Measurements from ENCODE around the gene AADACL3. TPM values are rescaled to one million over a fixed set of nuclear protein-coding genes. Genes with fewer than 3 reads are reported as not detected.

The AADACL3 gene
- total and polyA plus RNA-seq, 10 of the 15 experiments (the other 5 are each of a cell fraction or from before 2014, with no cell fraction given), result not detected

GRCh38 chr1:12717301-12717838 lies 1.5 kb downstream of the AADACL3 start:
- SMC1A ChIA-PET (ENCODE audit: uncharacterized antibody, unreplicated experiment), result no interaction called here
- Histone ChIP-seq H4K20me1 (ENCODE audit: control insufficient read depth, insufficient read depth) (no peaks in the 10 kb centered on the region), H3K9me3 (replicated peaks; ENCODE audit: control insufficient read depth, insufficient read depth, low read length) (no peaks in the 10 kb centered on the region), H3K36me3 (ENCODE audit: control insufficient read depth in 2 of 2, insufficient read depth in 2 of 2, low read length in 1 of 2) (no peaks in the 10 kb centered on the region), H3K9ac (ENCODE audit: control insufficient read depth, insufficient read depth, low read length) (no peak overlapping the region), H3K4me2 (ENCODE audit: control insufficient read depth, insufficient read depth) (no peak overlapping the region), H3K4me3 (no peak overlapping the region), H3K4me1 (ENCODE audit: control insufficient read depth, insufficient read depth, low read length) (no peaks in the 10 kb centered on the region), H2AFZ (ENCODE audit: control insufficient read depth, low read depth, low read length) (no peak overlapping the region), H3K27ac (ENCODE audit: control insufficient read depth, insufficient read depth) (no peak overlapping the region), H3K79me2 (ENCODE audit: control insufficient read depth, insufficient read depth, low read length) (no peaks in the 10 kb centered on the region), H3K27me3 (replicated peaks in 1 of 2; ENCODE audit: control insufficient read depth in 2 of 2, insufficient read depth in 2 of 2, low read length in 1 of 2) (no peaks in the 10 kb centered on the region)
- RAD21 ChIA-PET (ENCODE audit: unreplicated experiment), result no interaction called here
- ATAC-seq (no peak), DNase-seq (ENCODE audit: low read depth, low spot score) (no peak), FAIRE-seq (no peak)
- POLR2A ChIA-PET, result no interaction called here
- TF ChIP-seq POLR2AphosphoS2 (IDR thresholded peaks at IDR 0.05; ENCODE audit: low read depth, low read length) (no peak), ZNF274 (IDR thresholded peaks at IDR 0.05; ENCODE audit: insufficient read depth, insufficient read length) (no peak), KAT2A (conservative IDR thresholded peaks at IDR 0.05; ENCODE audit: control insufficient read depth, low read depth, low read length) (no peak), MLLT1 (IDR thresholded peaks at IDR 0.05) (no peak), SP1 (IDR thresholded peaks at IDR 0.05; ENCODE audit: low read depth, low read length) (no peak), SUZ12 (IDR thresholded peaks at IDR 0.05; ENCODE audit: unreplicated experiment) (no peak)
- 10% methylated on average over 7 of the region's 7 CpGs for WGBS (ENCODE audit: insufficient coverage, insufficient replicate concordance, low lambda C conversion rate, missing lambda C conversion rate)
- no TSS peak for BruUV-seq (replicated peaks)
- in situ Hi-C loops (cut with MboI), result no loop called here
- intact Hi-C loops (cut with micrococcal nuclease; ENCODE audit: unreplicated experiment), result no loop called here
- CTCF ChIA-PET, result no interaction called here

- ChIA-PET SMC1A (ENCODE audit: uncharacterized antibody, unreplicated experiment) (no interaction called here), CTCF (interaction anchor here (0.6 to 1.0 kb wide), 2 partner anchors 10 to 67 kb away, joined by 4 to 5 read pairs; no protein-coding TSS in a partner anchor), POLR2A (no interaction called here), RAD21 (ENCODE audit: unreplicated experiment) (no interaction called here)
- Histone ChIP-seq H2AFZ (ENCODE audit: control insufficient read depth, low read depth, low read length) (no peak overlapping the region), H3K4me3 (no peak overlapping the region), H4K20me1 (ENCODE audit: control insufficient read depth, insufficient read depth) (no peaks in the 10 kb centered on the region), H3K36me3 (ENCODE audit: control insufficient read depth in 2 of 2, insufficient read depth in 2 of 2, low read length in 1 of 2) (no peaks in the 10 kb centered on the region), H3K9me3 (replicated peaks; ENCODE audit: control insufficient read depth, insufficient read depth, low read length) (no peaks in the 10 kb centered on the region), H3K79me2 (ENCODE audit: control insufficient read depth, insufficient read depth, low read length) (no peaks in the 10 kb centered on the region), H3K4me2 (ENCODE audit: control insufficient read depth, insufficient read depth) (no peak overlapping the region), H3K4me1 (ENCODE audit: control insufficient read depth, insufficient read depth, low read length) (no peaks in the 10 kb centered on the region), H3K27ac (ENCODE audit: control insufficient read depth, insufficient read depth) (no peak overlapping the region), H3K27me3 (replicated peaks in 1 of 2; ENCODE audit: control insufficient read depth in 2 of 2, insufficient read depth in 2 of 2, low read length in 1 of 2) (no peaks in the 10 kb centered on the region), H3K9ac (ENCODE audit: control insufficient read depth, insufficient read depth, low read length) (no peak overlapping the region)
- intact Hi-C loops (cut with micrococcal nuclease; ENCODE audit: unreplicated experiment), result no loop called here
- FAIRE-seq (no peak), ATAC-seq (no peak), DNase-seq (ENCODE audit: low read depth, low spot score) (no peak)
- BruUV-seq (replicated peaks), result no TSS peak
- TF ChIP-seq DPF2 (IDR thresholded peaks at IDR 0.05) (no peak), BRCA1 (IDR thresholded peaks at IDR 0.05; ENCODE audit: low read depth, low read length) (no peak), CBFB (IDR thresholded peaks at IDR 0.05; ENCODE audit: low read depth) (no peak), SMAD5 (IDR thresholded peaks at IDR 0.05; ENCODE audit: low read depth) (no peak), NR2C1 (IDR thresholded peaks at IDR 0.05) (no peak), WRNIP1 (IDR thresholded peaks at IDR 0.05; ENCODE audit: borderline replicate concordance, low read depth, low read length) (no peak)
- in situ Hi-C loops (cut with MboI), result no loop called here
- 26% methylated on average over 1 of the region's 1 CpG for WGBS (ENCODE audit: insufficient coverage, insufficient replicate concordance, low lambda C conversion rate, missing lambda C conversion rate)
These were observed 6.7 kb downstream of the AADACL3 start for GRCh38 chr1:12722626-12723025.

All from GM12878 (cell line).